Measurements from ENCODE around the gene PRDM9. TPM values are rescaled to one million over a fixed set of nuclear protein-coding genes. Genes with fewer than 3 reads are reported as not detected.
"Not testable (repeated sequence)": the region's sequence is repeated elsewhere in the genome, so short reads cannot be mapped to it uniquely, and the experiment has no call there.

The PRDM9 gene
- total RNA-seq, 6 experiments from 2014 or later = not detected

GRCh38 chr5:23522553-23522952 lies 15.1 kb downstream of the PRDM9 start:
- Mint-ChIP-seq H3K27me3 (ENCODE audit: insufficient read depth) (peaks cover 2% of the 10 kb centered on the region; the same call in 1 of the 2 replicates), H3K4me1 (ENCODE audit: low read depth) (no peaks in the 10 kb centered on the region), H3K36me3 (ENCODE audit: low read depth) (no peaks in the 10 kb centered on the region), H3K9me3 (peaks cover 31% of the 10 kb centered on the region), H3K27ac (no peak overlapping the region), H3K4me3 (no peak overlapping the region)
- TF ChIP-seq, protein P1, sequence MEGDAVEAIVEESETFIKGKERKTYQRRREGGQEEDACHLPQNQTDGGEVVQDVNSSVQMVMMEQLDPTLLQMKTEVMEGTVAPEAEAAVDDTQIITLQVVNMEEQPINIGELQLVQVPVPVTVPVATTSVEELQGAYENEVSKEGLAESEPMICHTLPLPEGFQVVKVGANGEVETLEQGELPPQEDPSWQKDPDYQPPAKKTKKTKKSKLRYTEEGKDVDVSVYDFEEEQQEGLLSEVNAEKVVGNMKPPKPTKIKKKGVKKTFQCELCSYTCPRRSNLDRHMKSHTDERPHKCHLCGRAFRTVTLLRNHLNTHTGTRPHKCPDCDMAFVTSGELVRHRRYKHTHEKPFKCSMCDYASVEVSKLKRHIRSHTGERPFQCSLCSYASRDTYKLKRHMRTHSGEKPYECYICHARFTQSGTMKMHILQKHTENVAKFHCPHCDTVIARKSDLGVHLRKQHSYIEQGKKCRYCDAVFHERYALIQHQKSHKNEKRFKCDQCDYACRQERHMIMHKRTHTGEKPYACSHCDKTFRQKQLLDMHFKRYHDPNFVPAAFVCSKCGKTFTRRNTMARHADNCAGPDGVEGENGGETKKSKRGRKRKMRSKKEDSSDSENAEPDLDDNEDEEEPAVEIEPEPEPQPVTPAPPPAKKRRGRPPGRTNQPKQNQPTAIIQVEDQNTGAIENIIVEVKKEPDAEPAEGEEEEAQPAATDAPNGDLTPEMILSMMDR (IDR thresholded peaks at IDR 0.05) = no peak
- DNase-seq = no peak

GRCh38 chr5:23523031-23523430 lies 15.6 kb downstream of the PRDM9 start:
- Mint-ChIP-seq H3K27me3 (ENCODE audit: insufficient read depth) (peaks cover 2% of the 10 kb centered on the region; the same call in 1 of the 2 replicates), H3K4me3 (no peak overlapping the region), H3K9me3 (peaks cover 36% of the 10 kb centered on the region), H3K4me1 (ENCODE audit: low read depth) (no peaks in the 10 kb centered on the region), H3K36me3 (ENCODE audit: low read depth) (peaks cover 3% of the 10 kb centered on the region), H3K27ac (no peak overlapping the region)
- TF ChIP-seq, protein P1 (IDR thresholded peaks at IDR 0.05) = no peak
- DNase-seq = no peak

GRCh38 chr5:23523998-23524397 lies 16.6 kb downstream of the PRDM9 start:
- Mint-ChIP-seq H3K4me3 (no peak overlapping the region), H3K27me3 (ENCODE audit: insufficient read depth) (peaks cover 2% of the 10 kb centered on the region; the same call in 1 of the 2 replicates), H3K27ac (no peak overlapping the region), H3K4me1 (ENCODE audit: low read depth) (no peaks in the 10 kb centered on the region), H3K9me3 (peaks cover 41% of the 10 kb centered on the region), H3K36me3 (ENCODE audit: low read depth) (peaks cover 7% of the 10 kb centered on the region)
- no peak for DNase-seq
- TF ChIP-seq, protein P1 (IDR thresholded peaks at IDR 0.05) = no peak

- H3K36me3 Mint-ChIP-seq (ENCODE audit: low read depth) = peaks cover 7% of the 10 kb centered on the region
- no peak overlapping the region for H3K27ac Mint-ChIP-seq
- peaks cover 2% of the 10 kb centered on the region; the same call in 1 of the 2 replicates for H3K27me3 Mint-ChIP-seq (ENCODE audit: insufficient read depth)
- DNase-seq = no peak
- H3K4me1 Mint-ChIP-seq (ENCODE audit: low read depth) = no peaks in the 10 kb centered on the region
- H3K9me3 Mint-ChIP-seq = peaks cover 44% of the 10 kb centered on the region
- no peak overlapping the region for H3K4me3 Mint-ChIP-seq
- TF ChIP-seq, protein P1 (IDR thresholded peaks at IDR 0.05) = no peak
Observed at GRCh38 chr5:23525751-23526150, 18.3 kb downstream of the PRDM9 start.

- DNase-seq; H3K4me3 Mint-ChIP-seq; H3K27ac Mint-ChIP-seq; H3K36me3 Mint-ChIP-seq (ENCODE audit: low read depth); H3K4me1 Mint-ChIP-seq (ENCODE audit: low read depth); H3K27me3 Mint-ChIP-seq (ENCODE audit: insufficient read depth): not testable (repeated sequence)
- peaks cover 48% of the 10 kb centered on the region for H3K9me3 Mint-ChIP-seq
Observed at GRCh38 chr5:23526616-23527015, 19.2 kb downstream of the PRDM9 start.

- DNase-seq; H3K4me3 Mint-ChIP-seq; H3K36me3 Mint-ChIP-seq (ENCODE audit: low read depth); H3K27me3 Mint-ChIP-seq (ENCODE audit: insufficient read depth); H3K4me1 Mint-ChIP-seq (ENCODE audit: low read depth); H3K27ac Mint-ChIP-seq: not testable (repeated sequence)
- peaks cover 52% of the 10 kb centered on the region for H3K9me3 Mint-ChIP-seq
Observed at GRCh38 chr5:23527216-23527920, 20.0 kb downstream of the PRDM9 start.
